Endothelial cell (in vitro differentiated cells): ENCODE measurements around the gene EGFLAM. TPM values are rescaled to one million over a fixed set of nuclear protein-coding genes. Genes with fewer than 3 reads are reported as not detected.

Experiments
- DNase-seq: peaks from one replicate; pipeline ENCODE4 v3.0.0; 2021; ENCODE audit warnings: low spot score
- H3K27ac Mint-ChIP-seq: one replicate; pipeline ENCODE4 v1.8.0; 2021; ENCODE audit warnings: mixed read lengths, inconsistent platforms; ENCODE audit not compliant: unreplicated experiment
- H3K27me3 Mint-ChIP-seq: one replicate; pipeline ENCODE4 v1.8.0; 2021; ENCODE audit warnings: mild to moderate bottlenecking, moderate library complexity, mixed read lengths, inconsistent platforms; ENCODE audit not compliant: unreplicated experiment
- H3K36me3 Mint-ChIP-seq: one replicate; pipeline ENCODE4 v1.8.0; 2021; ENCODE audit warnings: mild to moderate bottlenecking, low read depth, mixed read lengths, inconsistent platforms; ENCODE audit not compliant: unreplicated experiment
- H3K4me1 Mint-ChIP-seq: one replicate; pipeline ENCODE4 v1.8.0; 2021; ENCODE audit warnings: mild to moderate bottlenecking, mixed read lengths, inconsistent platforms; ENCODE audit not compliant: unreplicated experiment
- H3K4me3 Mint-ChIP-seq: one replicate; pipeline ENCODE4 v1.8.0; 2021; ENCODE audit warnings: mild to moderate bottlenecking, mixed read lengths, inconsistent platforms; ENCODE audit not compliant: unreplicated experiment
- H3K9me3 Mint-ChIP-seq: one replicate; pipeline ENCODE4 v1.8.0; 2021; ENCODE audit warnings: mixed read lengths, inconsistent platforms; ENCODE audit not compliant: unreplicated experiment
- total RNA-seq: library from RNA; stranded (reverse); fragmentation: NEBNext Ultra II Directional; extraction: Animal tissue kit (Norgen Biotek cat#: 25700); gene quantifications from one replicate; pipeline ENCODE4 v1.2.1, GENCODE V29; 2021; ENCODE audit not compliant: unreplicated experiment
- TF ChIP-seq, protein P1 (sequence below): fragments of 200-600 bp; sonication (generic); IDR thresholded peaks from one replicate; pipeline ENCODE4 v1.5.0; 2021; ENCODE audit warnings: antibody characterized with exemption; ENCODE audit not compliant: unreplicated experiment

EGFLAM gene
- total RNA-seq, 1 donor from 2014 or later, result 29.6 TPM

DNA sequence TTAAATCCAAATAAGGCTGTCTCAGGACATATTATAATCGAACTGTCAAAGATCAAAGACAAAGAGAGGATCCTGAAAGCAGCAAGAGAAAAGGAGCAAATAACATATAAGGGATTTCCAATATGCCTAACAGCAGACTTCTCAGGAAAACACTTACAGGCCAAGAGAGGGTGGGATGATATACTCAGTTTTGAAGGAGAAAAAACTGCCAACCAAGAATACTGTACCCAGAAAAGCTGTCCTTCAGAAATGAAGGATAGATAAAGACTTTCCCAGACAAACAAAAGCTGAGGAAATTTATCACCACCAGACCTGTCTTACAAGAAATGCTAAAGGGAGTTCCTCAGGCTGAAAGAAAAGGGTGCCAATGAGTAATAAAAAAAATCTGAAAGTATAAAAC, 16.0 kb downstream of the EGFLAM start:
- H3K36me3 Mint-ChIP-seq, result no peaks in the 10 kb centered on the region
- no peak overlapping the region for H3K27ac Mint-ChIP-seq
- no peak overlapping the region for H3K4me3 Mint-ChIP-seq
- peaks cover 2% of the 10 kb centered on the region for H3K4me1 Mint-ChIP-seq
- H3K27me3 Mint-ChIP-seq, result no peaks in the 10 kb centered on the region
- TF ChIP-seq, protein P1, sequence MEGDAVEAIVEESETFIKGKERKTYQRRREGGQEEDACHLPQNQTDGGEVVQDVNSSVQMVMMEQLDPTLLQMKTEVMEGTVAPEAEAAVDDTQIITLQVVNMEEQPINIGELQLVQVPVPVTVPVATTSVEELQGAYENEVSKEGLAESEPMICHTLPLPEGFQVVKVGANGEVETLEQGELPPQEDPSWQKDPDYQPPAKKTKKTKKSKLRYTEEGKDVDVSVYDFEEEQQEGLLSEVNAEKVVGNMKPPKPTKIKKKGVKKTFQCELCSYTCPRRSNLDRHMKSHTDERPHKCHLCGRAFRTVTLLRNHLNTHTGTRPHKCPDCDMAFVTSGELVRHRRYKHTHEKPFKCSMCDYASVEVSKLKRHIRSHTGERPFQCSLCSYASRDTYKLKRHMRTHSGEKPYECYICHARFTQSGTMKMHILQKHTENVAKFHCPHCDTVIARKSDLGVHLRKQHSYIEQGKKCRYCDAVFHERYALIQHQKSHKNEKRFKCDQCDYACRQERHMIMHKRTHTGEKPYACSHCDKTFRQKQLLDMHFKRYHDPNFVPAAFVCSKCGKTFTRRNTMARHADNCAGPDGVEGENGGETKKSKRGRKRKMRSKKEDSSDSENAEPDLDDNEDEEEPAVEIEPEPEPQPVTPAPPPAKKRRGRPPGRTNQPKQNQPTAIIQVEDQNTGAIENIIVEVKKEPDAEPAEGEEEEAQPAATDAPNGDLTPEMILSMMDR, result no peak
- no peaks in the 10 kb centered on the region for H3K9me3 Mint-ChIP-seq
- DNase-seq, result no peak

- no peak for DNase-seq
- peaks cover 4% of the 10 kb centered on the region for H3K4me1 Mint-ChIP-seq
- no peaks in the 10 kb centered on the region for H3K27me3 Mint-ChIP-seq
- no peak overlapping the region for H3K27ac Mint-ChIP-seq
- no peak overlapping the region for H3K4me3 Mint-ChIP-seq
- no peaks in the 10 kb centered on the region for H3K36me3 Mint-ChIP-seq
- no peaks in the 10 kb centered on the region for H3K9me3 Mint-ChIP-seq
- TF ChIP-seq, protein P1, result no peak
These were observed 26.0 kb downstream of the EGFLAM start for GRCh38 chr5:38284384-38284783.

GRCh38 chr5:38285226-38285625, 26.9 kb downstream of the EGFLAM start:
- no peak overlapping the region for H3K27ac Mint-ChIP-seq
- no peaks in the 10 kb centered on the region for H3K27me3 Mint-ChIP-seq
- no peak for DNase-seq
- no peaks in the 10 kb centered on the region for H3K9me3 Mint-ChIP-seq
- TF ChIP-seq, protein P1, result no peak
- H3K4me3 Mint-ChIP-seq, result no peak overlapping the region
- H3K4me1 Mint-ChIP-seq, result peaks cover 4% of the 10 kb centered on the region
- no peaks in the 10 kb centered on the region for H3K36me3 Mint-ChIP-seq

DNA sequence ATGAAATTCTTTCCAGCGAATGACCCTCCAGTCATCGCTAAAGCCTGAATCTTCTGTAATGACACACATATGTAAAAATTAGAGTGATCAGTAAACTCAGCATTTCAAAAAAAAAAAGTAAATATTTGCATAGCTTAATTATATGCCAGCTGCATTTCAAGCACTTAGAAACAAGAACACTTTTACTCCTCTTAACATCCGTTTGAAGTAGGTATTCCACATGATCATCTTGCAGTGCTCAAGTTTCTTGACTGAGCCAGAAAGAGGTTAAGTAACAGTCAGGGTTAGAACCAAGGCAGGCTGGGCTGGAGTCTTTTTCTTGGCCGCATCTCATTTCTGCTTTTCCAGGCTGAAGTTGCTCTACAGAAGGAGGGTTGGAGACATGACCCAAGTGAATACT, 27.6 kb downstream of the EGFLAM start:
- no peak for DNase-seq
- Mint-ChIP-seq H3K9me3 (no peaks in the 10 kb centered on the region), H3K4me1 (peaks cover 4% of the 10 kb centered on the region), H3K27ac (no peak overlapping the region), H3K4me3 (no peak overlapping the region), H3K36me3 (no peaks in the 10 kb centered on the region), H3K27me3 (no peaks in the 10 kb centered on the region)
- TF ChIP-seq, protein P1, result no peak

GRCh38 chr5:38287124-38287523, 28.8 kb downstream of the EGFLAM start:
- Mint-ChIP-seq H3K36me3 (no peaks in the 10 kb centered on the region), H3K27me3 (no peaks in the 10 kb centered on the region), H3K4me1 (peaks cover 8% of the 10 kb centered on the region), H3K27ac (no peak overlapping the region), H3K9me3 (no peaks in the 10 kb centered on the region), H3K4me3 (no peak overlapping the region)
- no peak for DNase-seq
- TF ChIP-seq, protein P1, result no peak
